ENCODE measurements around the gene MAN2A1.
"Not testable (repeated sequence)": the region's sequence is repeated elsewhere in the genome, so short reads cannot be mapped to it uniquely, and the experiment has no call there.

MAN2A1 gene

GRCh38 chr5:109825450-109825849 is 135.7 kb downstream of the MAN2A1 start:
- DNase-seq (ENCODE audit: low read depth, low spot score): no peak

- no peak for DNase-seq (ENCODE audit: low read depth, low spot score)
Observed at GRCh38 chr5:109826426-109826825, 136.7 kb downstream of the MAN2A1 start.

- DNase-seq (ENCODE audit: low read depth, low spot score): no peak
Observed at GRCh38 chr5:109829331-109829730, 139.6 kb downstream of the MAN2A1 start.

- DNase-seq (ENCODE audit: low read depth, low spot score): no peak
Observed at GRCh38 chr5:109830955-109831502, 141.3 kb downstream of the MAN2A1 start.

GRCh38 chr5:109832207-109833188 is 142.8 kb downstream of the MAN2A1 start:
- not testable (repeated sequence) for DNase-seq (ENCODE audit: low read depth, low spot score)

GRCh38 chr5:109833946-109834345 is 144.2 kb downstream of the MAN2A1 start:
- no peak for DNase-seq (ENCODE audit: low read depth, low spot score)

GRCh38 chr5:109836280-109836679 is 146.6 kb downstream of the MAN2A1 start:
- DNase-seq (ENCODE audit: low read depth, low spot score): no peak

- no peak for DNase-seq (ENCODE audit: low read depth, low spot score)
Observed at GRCh38 chr5:109837231-109837861, 147.6 kb downstream of the MAN2A1 start.

- DNase-seq (ENCODE audit: low read depth, low spot score): peak; percentile 63
Observed at GRCh38 chr5:109838157-109838556, 148.4 kb downstream of the MAN2A1 start.

GRCh38 chr5:109844148-109844547 is 154.4 kb downstream of the MAN2A1 start:
- no peak for DNase-seq (ENCODE audit: low read depth, low spot score)

- no peak for DNase-seq (ENCODE audit: low read depth, low spot score)
Observed at GRCh38 chr5:109844695-109845094, 155.0 kb downstream of the MAN2A1 start.

- DNase-seq (ENCODE audit: low read depth, low spot score): no peak
Observed at GRCh38 chr5:109848130-109848529, 158.4 kb downstream of the MAN2A1 start.

- no peak for DNase-seq (ENCODE audit: low read depth, low spot score)
Observed at GRCh38 chr5:109849478-109850088, 159.9 kb downstream of the MAN2A1 start.

- no peak for DNase-seq (ENCODE audit: low read depth, low spot score)
Observed at GRCh38 chr5:109852371-109853155, 162.8 kb downstream of the MAN2A1 start.

- DNase-seq (ENCODE audit: low read depth, low spot score): no peak
Observed at GRCh38 chr5:109853377-109853776, 163.7 kb downstream of the MAN2A1 start.

GRCh38 chr5:109855056-109855455 is 165.3 kb downstream of the MAN2A1 start:
- no peak for DNase-seq (ENCODE audit: low read depth, low spot score)

GRCh38 chr5:109857405-109858031 is 167.8 kb downstream of the MAN2A1 start:
- no peak for DNase-seq (ENCODE audit: low read depth, low spot score)

GRCh38 chr5:109859537-109859936 is 169.8 kb downstream of the MAN2A1 start:
- DNase-seq (ENCODE audit: low read depth, low spot score): no peak

GRCh38 chr5:109862301-109862700 is 172.6 kb downstream of the MAN2A1 start:
- no peak for DNase-seq (ENCODE audit: low read depth, low spot score)

GRCh38 chr5:109863752-109864151 is 174.0 kb downstream of the MAN2A1 start:
- DNase-seq (ENCODE audit: low read depth, low spot score): no peak

GRCh38 chr5:109865637-109866036 is 175.9 kb downstream of the MAN2A1 start:
- DNase-seq (ENCODE audit: low read depth, low spot score): no peak

Data from iPS DF 19.7 (cell line).